ENCODE data around the gene SRRM3.
"Not testable (repeated sequence)": the region's sequence is repeated elsewhere in the genome, so short reads cannot be mapped to it uniquely, and the experiment has no call there.

Gene SRRM3

GRCh38 chr7:76267107-76267893 lies 65.6 kb downstream of the SRRM3 start:
- DNase-seq, result no peak

GRCh38 chr7:76267894-76268183 lies 66.1 kb downstream of the SRRM3 start:
- DNase-seq, result no peak

- no peak for DNase-seq
Observed at GRCh38 chr7:76268376-76268775, 66.7 kb downstream of the SRRM3 start.

GRCh38 chr7:76269895-76270294 lies 68.2 kb downstream of the SRRM3 start:
- no peak for DNase-seq

- DNase-seq, result not testable (repeated sequence)
Observed at GRCh38 chr7:76271384-76271783, 69.7 kb downstream of the SRRM3 start.

GRCh38 chr7:76272142-76272541 lies 70.4 kb downstream of the SRRM3 start:
- no peak for DNase-seq

- no peak for DNase-seq
Observed at GRCh38 chr7:76272851-76273497, 71.3 kb downstream of the SRRM3 start.

GRCh38 chr7:76273503-76273902 lies 71.8 kb downstream of the SRRM3 start:
- no peak for DNase-seq

GRCh38 chr7:76278540-76278939 lies 76.8 kb downstream of the SRRM3 start:
- DNase-seq, result no peak

GRCh38 chr7:76280408-76280807 lies 78.7 kb downstream of the SRRM3 start:
- no peak for DNase-seq

GRCh38 chr7:76281006-76281705 lies 79.5 kb downstream of the SRRM3 start:
- no peak for DNase-seq

- no peak for DNase-seq
Observed at GRCh38 chr7:76281706-76282343, 80.1 kb downstream of the SRRM3 start.

- no peak for DNase-seq
Observed at GRCh38 chr7:76282344-76283253, 80.9 kb downstream of the SRRM3 start.

GRCh38 chr7:76283254-76284159 lies 81.8 kb downstream of the SRRM3 start:
- DNase-seq, result no peak

- DNase-seq, result no peak
Observed at GRCh38 chr7:76285604-76286374, 84.1 kb downstream of the SRRM3 start.

GRCh38 chr7:76286842-76287403 lies 85.2 kb downstream of the SRRM3 start:
- no peak for DNase-seq

- not testable (repeated sequence) for DNase-seq
Observed at GRCh38 chr7:76290847-76291350, 89.2 kb downstream of the SRRM3 start.

GRCh38 chr7:76291351-76292212 lies 89.9 kb downstream of the SRRM3 start:
- DNase-seq, result peak; percentile 92

- no peak for DNase-seq
Observed at GRCh38 chr7:76292213-76292573, 90.5 kb downstream of the SRRM3 start.

Measured in left hindlimb (tissue), 1 donor.